NCI-H2196 treated with DMSO at 0.1 percent for 48 hours (cell line): ENCODE results near the gene ARL13B.
"Not testable (repeated sequence)": the region's sequence is repeated elsewhere in the genome, so short reads cannot be mapped to it uniquely, and the experiment has no call there.

Experiments used
- DNase-seq: peaks from one replicate; lab custom pipeline; 2025; ENCODE audit not compliant: unreplicated experiment; lab: John Stamatoyannopoulos, UW

ARL13B gene

DNA sequence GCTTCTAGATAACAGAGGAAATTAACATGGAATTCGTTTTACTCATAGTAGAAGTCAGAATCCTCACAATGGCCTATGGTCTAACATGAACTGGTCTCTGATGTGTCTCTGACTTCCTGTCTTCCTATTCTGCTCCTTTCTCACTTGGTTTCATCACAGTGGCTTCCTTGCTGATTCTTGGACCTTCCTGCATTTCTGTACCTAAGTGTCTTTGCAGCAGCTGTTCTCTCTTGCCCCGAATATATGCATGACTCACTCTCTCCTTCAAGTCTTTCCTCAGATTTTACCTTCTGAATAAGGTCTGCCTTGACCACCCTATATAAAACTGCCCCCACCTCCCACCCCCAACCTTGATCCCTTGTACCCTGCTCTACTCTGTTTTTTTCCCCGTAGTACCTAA lies 14.1 kb downstream of the ARL13B start:
- no peak for DNase-seq

DNA sequence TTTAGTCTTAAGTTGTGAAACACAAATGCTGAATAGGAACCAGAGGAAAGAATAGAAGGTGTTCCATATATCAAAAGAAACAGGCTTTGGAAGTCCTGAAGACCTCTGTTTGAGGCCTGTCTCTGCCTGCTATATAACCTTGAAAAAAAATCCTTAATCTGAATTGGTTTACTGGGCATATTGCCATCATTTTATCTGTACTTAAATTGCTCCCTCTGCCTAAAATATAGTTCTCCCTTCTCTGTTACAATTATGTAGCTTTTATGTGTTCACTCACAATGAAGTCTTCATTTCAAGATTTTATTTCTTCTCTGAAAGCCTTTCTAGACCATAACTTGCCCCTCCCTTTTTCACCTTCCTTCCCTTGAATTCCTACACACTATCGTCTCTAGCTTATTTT lies 21.2 kb downstream of the ARL13B start:
- no peak for DNase-seq

DNA sequence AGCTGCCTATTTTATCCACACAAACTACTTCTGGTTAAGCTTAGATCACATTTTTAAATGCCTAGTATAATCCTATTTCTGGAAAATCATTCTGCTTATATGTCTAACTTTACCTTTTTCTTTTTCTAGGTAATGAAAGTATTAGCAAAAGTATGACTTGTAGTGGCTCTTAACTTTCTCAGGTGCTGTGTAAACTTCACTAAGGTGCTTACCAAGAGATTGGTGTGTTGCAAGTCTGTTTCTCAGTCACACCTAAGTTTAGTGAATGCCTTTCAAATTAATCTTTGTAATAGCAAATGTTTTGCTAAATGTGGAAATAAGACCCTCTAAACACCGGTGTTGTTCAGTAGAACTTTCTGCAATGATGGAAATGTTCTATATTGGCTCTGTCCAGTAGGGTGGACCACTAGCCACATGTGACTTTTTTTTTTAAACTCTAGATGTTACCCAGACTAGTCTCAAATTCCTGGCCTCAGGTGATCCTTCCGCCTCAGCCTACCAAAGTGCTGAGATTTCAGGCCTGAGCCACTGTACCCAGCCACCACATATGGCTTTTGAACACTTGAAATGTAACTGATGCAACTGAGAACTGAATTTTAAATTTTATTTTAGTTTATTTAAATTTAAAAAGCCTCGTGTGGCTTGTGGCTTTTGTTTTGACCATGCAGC lies 22.0 kb downstream of the ARL13B start:
- DNase-seq = no peak

DNA sequence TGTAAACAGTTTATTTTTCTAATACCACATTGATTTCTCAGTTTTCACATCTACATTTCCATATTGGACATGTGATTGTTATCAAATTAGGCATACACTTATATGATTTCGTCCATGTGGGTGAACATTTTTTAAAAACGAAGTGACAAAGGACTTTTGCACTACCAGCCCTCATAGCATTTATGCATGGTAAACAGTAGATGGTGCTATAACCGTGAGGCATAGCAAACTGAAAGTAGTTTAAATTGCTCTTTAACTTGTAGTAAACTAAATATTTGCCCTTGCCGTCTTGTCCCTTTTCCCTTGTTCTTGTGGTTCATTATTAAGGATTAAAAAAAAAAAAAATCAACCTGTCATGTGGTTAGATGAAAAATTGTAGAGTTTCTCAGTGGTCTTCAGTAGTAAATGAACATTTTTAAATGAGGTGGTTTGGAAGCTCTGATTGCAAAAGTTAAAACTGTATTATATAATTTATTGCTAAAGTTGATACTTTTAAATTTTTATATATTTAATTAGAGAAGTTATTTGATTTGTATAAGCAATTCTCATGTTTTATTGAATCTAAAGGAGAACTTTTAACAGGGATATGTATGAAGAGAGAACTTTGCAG lies 24.5 kb downstream of the ARL13B start:
- peak; percentile 64 for DNase-seq

DNA sequence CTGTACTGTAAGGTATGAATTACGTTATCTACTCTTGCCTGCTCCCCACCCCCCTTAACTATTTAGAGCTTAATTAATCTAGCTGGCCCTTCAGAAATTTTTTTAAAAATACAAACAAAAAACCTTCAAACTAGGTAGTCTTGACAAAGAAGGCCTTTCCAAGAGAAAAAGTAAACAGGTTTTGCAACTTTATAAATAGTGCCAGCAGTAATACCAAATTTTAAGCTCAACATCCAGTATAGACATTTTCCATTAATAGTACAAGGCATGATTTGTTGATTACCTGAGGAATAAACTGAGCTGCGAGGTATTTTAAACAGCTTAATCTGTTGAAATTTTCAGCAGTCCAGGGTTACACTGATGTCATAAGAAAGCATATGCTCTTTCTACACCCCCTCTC lies 28.3 kb downstream of the ARL13B start:
- no peak for DNase-seq

DNA sequence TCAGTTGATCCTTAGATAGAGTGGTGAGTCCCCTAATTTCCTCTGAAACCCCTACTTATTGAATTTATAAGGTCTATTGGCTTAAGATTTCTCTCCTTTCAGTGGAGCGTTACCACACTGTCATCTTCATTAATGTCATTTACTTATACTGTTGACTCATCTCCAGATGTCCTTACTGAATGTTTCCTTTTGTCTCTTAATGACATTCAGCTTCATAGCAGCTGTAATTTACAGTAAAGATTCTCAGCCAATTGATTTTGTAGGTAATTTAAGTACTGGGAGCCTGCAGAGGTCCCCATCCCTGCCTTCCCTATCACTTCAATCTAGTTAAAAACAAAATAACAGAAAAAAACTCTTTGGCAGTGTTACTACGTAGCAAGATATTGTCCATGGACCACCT lies 29.7 kb downstream of the ARL13B start:
- no peak for DNase-seq

DNA sequence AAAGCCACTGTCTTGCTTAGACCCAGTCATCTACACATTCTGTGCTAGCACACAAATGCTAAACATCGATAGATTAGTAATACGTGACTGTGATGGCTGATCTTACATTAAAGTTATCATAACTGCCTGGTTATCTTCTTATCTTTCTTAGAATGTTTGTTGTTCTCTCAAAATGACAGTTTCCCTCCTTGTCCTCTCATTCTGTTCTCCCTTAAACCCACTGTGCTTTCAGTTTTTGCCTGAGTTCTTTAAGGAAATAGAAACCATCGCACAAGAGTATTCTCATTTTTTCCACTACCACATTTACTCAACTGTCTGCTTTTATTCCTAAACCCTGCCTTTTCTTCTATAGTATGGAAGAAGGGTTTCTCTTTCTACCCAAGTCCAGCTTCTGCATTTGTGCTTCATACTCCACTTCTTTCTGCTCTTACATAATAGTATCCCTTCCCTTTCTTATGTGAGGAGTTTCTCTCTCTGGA lies 31.3 kb downstream of the ARL13B start:
- no peak for DNase-seq

DNA sequence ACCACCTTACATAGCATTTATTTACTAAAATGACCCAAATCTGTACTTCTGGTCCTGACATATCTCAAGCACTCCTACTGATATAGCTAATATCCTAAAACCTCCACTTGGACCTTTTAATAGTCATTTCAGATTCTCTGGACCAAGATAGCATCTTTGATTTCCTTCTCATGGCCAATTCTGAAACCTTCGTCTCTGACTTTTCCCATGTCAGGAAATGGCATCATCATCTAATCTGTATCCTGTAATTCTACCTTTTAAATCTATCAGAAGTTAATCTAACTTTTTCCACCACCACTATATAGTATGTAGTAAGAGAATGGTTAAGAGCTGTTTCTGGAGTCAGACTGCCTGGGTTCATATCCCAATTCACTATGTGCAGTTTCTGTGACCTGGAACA lies 32.2 kb downstream of the ARL13B start:
- DNase-seq = no peak

DNA sequence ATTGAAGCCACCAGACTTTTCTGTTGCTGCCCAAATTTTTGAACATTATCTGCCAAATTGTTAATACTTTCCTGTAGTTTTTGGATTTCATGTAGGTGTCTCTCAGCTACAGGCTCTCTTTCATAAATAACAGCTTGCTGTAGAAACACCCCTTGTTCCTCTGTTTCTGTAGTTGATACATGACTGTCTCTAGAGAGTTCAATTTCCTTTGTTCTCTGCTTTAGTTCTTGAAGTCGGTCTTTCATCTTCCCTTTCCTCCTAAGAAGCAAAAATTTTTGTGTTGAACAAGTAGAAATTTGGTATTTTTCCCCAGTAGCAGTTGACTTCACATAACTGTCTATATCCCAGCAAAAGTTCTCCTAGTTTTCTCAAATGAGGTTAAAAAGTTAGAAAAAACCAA lies 35.1 kb downstream of the ARL13B start:
- DNase-seq = no peak

DNA sequence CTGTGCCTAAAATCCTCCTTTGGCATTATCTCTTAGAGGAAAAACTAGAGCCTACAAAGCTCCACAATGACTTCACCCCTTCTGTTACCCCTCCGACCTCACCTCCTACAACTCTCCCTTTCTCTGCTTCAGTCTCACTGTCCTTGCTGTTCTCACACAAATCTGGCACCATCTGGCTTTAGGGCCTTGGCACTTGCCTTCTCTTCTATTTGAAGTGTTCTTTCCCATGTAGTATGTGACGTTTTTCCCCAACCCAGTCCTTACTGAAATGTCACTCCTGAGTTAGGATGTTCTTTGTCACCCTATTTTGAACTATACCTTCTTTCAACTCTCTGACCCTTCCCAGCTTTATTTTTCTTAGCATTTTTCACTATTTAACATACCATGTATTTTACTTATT lies 39.7 kb downstream of the ARL13B start:
- no peak for DNase-seq

DNA sequence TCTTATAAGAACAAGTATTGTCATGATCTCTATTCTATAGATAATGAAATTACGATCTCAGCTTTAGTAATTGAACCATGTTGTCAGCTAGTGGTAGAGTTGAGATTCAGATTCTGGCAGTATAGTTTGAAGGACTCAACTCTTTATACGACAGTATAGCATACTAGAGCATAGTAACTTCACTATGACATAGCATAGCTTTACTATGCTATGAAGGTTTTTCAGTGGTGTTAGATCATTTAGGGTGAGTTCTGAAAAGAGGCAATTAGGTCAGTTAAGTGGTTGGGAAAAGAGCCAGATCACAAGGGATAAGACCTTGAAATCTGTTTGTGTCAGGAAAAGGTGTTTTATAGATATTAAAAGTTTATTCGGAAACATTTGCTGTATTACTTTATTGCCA lies 40.3 kb downstream of the ARL13B start:
- DNase-seq = no peak

DNA sequence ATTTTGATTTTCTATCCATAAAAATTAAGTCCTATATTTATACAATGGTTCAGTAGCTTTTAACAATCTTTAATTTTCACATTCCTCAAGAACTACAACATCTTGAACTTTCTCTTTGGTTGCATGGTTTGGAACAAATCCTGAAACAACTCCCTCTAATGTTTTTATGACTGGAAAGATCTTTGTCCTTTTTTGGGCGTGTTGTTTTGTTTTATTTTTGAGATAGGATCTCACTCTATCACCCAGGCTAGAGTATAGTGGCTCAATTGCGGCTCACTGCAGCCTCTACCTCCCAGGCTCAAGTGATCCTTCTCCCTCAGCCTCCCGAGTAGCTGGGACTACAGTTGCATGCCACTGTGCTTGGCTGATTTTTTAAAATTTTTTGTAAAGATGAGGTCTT lies 44.4 kb downstream of the ARL13B start:
- DNase-seq = no peak

DNA sequence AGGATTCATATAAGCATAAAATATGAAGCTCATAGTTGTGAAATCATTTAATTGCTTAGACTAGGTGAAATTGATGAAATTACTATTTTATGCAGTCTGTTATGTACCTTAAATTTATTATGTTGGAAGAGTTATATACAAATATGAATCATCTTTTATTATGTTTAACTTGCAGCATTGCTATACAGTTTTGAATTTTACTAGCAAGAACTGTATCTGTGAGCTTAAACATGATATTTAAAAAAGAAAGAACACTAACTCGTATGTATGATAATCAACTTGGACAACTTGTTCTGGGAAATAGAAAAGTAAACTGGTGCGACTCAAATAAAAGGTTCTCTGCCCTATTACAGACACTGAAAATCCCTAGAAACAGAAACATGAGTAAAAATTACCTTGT lies 46.7 kb downstream of the ARL13B start:
- DNase-seq = no peak

DNA sequence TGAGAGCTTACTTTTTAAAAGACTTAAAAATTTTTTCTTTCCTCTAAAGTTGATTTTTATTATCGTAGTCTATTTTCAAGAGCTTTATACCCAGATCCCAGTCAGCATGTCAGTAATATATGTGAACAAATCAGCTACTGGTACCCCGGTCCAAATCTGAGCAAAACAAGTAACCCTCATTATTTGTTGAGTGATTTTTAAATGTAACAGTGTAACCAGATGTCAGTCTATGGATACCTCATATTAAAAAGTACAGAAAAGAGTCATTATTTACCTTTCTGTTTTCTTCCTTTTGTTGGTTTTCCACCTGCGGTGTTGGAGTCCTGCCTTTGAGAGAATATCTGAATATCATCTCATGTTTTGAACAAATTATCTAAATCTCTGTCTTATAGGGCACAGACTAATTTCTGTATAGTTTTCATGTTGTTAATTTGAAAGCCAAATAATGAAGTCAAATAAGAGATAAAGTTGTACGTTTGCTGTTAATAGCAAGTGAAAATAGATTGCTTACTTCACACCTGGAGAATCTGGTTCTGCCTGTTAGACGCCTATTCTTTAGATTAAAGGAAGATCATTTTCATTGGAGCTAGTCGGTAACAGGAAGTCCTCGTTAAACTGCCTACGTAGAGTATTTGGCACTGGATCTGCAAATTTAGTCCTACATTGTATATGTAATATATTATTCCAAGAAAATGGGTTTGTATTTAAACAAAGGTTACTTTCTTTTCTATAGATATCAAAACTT lies 48.3 kb downstream of the ARL13B start, which contains the start of gene STX19:
STX19 (minus strand) TSS at position 505 of the 745 bp plus-strand sequence. CDS start 13,328 bp downstream, outside the sequence.
- DNase-seq = peak; percentile 67

DNA sequence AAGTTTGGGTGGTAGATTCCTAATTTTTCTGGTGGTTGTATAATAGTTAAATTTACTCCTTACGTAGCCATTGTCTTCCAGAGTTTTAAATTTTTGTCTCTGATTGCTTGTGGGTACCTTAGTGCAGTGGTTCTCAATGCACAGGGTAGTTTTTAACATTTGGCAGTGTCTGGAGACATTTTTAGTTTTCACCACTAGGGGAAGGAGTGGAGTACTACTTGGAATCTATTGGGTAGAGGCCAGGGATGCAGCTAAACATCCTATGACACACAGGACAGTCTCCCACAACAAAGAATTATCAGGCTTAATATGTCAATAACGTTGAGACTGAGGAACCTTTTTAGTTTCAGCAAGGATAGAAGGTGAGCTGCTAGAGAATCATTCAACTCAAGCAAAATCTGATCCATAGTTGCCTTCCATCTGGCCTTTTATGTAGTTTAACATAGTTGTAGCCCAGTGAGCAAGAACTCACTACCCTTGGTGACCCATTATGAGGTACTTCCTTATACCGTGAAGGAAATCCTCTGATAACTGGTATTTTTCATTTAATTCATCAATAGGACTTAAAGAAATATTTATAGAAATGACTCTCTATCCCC lies 57.1 kb downstream of the ARL13B start:
- DNase-seq = no peak

DNA sequence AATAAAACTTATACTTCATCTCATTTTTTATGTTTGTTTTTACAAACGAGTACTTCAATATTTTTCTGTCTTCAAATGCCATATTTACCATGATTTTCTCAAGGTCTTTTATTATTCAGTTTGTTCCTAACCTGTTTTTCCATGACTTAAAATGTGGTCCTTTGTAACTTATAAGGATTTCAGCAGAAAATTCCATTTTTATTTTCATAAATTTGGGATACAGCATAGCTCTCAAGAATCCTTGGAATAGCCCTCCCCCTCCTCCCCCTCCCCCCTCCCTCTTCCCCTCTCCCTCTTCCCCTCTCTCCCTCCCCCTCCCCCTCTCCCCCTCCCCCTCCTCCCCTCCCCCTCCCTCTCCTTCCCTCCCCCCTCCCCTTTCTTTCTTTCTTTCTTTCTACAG lies 63.3 kb downstream of the ARL13B start:
- DNase-seq = no peak

DNA sequence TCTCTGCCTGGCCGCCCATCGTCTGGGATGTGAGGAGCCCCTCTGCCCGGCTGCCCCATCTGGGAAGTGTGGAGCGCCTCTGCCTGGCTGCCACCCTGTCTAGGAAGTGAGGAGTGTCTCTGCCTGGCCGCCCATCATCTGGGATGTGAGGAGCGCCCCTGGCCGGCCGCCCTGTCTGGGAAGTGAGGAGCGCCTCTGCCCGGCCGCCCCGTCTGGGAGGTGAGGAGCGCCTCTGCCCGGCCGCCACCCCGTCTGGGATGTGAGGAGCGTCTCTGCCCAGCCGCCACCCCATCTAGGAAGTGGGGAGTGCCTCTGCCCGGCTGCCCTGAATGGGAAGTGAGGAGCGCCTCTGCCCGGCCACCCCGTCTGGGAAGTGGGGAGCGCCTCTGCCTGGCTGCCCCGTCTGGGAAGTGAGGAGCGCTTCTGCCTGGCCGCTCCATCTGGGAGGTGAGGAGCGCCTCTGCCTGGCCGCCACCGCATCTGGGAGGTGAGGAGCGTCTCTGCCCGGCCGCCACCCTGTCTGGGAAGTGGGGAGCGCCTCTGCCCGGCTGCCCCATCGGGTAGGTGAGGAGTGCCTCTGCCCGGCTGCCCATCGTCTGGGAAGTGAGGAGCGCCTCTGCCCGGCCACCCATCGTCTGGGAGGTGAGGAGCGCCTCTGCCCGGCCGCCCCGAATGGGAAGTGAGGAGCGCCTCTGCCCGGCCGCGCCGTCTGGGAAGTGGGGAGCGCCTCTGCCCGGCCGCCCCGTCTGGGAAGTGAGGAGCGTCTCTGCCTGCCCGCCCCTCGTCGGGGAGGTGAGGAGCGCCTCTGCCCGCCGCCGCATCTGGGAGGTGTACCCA lies 64.4 kb downstream of the ARL13B start:
- DNase-seq = not testable (repeated sequence)

DNA sequence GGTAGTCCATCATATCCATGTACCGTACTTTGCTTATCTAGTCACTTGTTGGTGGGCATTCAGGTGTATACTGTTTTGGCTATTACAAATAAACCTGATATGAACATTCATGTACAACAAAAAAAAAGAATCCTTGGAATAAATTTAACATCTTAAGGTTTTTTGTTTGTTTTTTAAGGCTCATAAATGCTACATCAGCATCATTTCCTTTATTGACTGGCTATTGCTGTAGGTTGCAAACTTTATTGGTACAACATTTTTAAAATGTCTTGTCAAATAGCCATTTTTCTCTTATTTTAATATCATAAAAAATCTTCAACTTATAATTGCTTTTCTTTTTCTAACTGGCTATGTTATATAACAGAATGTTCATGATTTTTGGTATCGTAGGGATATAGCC lies 66.6 kb downstream of the ARL13B start:
- no peak for DNase-seq

DNA sequence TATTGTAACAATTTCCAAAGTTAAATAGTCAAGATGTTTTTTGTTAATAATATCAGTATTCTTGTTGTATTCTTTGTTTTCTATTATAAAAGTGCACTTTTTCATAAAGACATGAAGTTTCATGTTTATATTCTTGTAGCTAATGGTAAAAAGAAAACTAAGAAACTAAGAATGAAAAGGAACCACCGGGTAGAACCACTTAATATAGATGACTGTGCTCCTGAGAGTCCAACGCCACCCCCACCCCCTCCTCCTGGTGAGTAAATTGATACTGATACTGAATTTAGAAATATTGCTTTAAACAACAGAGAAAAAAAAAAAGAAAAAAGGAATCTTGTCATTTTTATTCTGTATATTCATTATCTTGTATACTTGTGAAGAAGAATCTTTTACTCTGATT lies 69.3 kb downstream of the ARL13B start:
- DNase-seq = no peak

DNA sequence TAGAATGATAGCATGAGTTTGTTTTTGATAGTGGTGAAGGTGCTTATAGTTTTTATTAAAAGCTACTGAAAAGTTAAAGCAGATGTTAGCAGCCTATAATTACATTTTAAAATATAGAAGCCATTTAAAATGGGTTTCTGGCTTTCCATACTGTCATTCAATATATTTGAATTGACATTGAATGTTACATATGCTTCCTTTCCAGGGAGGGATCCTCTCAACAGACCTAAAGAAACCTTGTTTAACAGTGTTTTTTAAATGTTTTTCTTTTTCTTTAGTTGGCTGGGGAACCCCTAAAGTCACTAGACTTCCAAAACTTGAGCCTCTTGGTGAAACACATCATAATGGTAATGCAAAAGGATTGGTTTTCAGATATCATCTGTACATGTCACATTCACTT lies 70.6 kb downstream of the ARL13B start:
- DNase-seq = no peak

DNA sequence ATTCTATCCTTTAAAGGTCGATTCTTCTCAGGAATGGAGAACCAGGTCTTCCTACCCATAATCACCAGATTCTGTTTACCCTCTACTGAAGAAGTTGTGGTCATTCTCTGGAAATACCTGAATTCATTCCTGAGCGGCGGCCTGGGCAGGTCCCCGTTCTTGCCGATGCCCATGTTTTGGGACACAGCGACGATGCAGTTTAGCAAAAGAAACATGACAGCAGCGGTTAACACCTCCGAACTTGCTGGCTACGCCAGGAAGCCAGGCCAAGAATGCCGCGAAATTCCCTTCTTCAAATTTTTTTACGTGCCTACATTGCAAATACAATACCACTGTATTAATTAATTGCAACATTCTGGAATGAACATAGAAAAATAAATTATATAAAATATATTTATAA lies 81.3 kb downstream of the ARL13B start:
- DNase-seq = no peak
